ENCODE results near the gene LMBRD1. TPM values are rescaled to one million over a fixed set of nuclear protein-coding genes. Genes with fewer than 3 reads are reported as not detected.

Gene LMBRD1
- total RNA-seq, 1 experiment from 2014 or later: 29.7 TPM

GRCh38 chr6:69632932-69633331, 163.9 kb downstream of the LMBRD1 start:
- DNase-seq (ENCODE audit: low read depth): no peak

DNA sequence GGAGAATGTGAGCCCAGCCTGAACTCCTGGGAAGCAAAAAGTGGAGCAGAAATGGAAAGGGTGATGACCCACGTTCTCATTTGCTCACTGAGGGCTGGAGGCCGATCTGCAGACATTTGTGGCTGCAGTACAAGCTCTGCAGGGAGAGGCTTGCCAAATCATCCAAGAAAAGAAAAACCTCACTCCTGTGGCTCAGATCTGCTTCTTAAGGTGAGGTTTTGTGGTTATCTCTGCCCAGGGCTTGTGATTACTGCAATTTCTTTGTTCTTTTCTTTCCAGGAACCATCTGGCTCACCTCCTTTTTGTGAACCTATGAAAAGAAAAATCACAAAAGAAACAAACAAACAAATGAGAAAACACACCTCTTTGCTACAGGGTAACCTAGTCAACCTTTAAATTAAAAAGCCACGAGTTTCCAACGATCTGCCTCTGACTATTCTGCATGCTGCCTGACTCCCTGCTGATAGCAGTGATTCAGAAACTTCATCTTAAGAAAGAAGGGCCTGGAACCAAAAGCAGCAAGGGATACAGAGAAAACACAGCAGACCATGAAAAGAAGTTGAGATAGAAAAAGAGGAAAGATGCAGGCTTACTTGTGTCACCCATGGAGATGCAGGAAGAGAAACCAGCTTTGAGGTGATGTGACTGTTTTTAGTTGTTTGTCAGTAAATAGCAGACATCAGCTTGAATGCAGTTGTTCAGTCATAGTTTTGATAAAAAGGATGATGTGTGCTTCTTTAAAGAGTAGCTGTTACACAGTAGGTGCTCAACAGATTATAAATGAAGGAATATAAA, 165.1 kb downstream of the LMBRD1 start:
- no peak for DNase-seq (ENCODE audit: low read depth)

- DNase-seq (ENCODE audit: low read depth): no peak
These were observed 166.0 kb downstream of the LMBRD1 start for GRCh38 chr6:69630767-69631166.

GRCh38 chr6:69627625-69628024, 169.2 kb downstream of the LMBRD1 start:
- no peak for DNase-seq (ENCODE audit: low read depth)

DNA sequence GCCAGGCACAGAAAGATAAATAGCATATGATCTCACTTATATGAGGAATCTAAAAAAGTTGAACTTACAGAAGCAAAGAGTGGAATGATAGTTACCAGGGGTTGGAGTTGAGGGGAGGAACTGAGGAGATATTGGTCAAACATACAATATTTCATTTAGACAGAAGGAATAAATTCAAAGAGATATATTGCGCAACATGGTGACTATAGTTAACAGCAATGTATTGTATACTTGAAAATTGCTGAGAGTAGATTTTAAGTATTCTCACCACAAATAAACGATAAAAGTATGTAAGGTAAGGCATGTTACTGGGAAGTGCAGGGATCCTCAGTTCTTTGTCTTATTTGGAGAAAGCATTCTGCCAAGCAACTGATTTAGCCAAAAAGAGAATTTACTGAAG, 171.9 kb downstream of the LMBRD1 start:
- no peak for DNase-seq (ENCODE audit: low read depth)

Other genes starting within 250 kb of the LMBRD1 start
- 0.26 and 0.40 TPM in 2 replicates for gene COL19A1, start 69.5 kb upstream of the LMBRD1 start, total RNA-seq (2014; rRNA removed)